Activated CD4-positive, alpha-beta T cell treated with anti-CD3 and anti-CD28 coated beads, Interleukin-2, Interleukin-6, amounts not matched to agents 100 ng/mL and 50 ng/mL, durations not matched to agents 16 hours and 8 hours (primary cell): ENCODE data around the gene RAB3IL1.
A peak's percentile ranks its signal among the peaks of the same experiment; 100 is the strongest.

Source experiments
- DNase-seq: peaks from one replicate; pipeline ENCODE4 v3.0.0-alpha.2; 2020

RAB3IL1 gene

DNA sequence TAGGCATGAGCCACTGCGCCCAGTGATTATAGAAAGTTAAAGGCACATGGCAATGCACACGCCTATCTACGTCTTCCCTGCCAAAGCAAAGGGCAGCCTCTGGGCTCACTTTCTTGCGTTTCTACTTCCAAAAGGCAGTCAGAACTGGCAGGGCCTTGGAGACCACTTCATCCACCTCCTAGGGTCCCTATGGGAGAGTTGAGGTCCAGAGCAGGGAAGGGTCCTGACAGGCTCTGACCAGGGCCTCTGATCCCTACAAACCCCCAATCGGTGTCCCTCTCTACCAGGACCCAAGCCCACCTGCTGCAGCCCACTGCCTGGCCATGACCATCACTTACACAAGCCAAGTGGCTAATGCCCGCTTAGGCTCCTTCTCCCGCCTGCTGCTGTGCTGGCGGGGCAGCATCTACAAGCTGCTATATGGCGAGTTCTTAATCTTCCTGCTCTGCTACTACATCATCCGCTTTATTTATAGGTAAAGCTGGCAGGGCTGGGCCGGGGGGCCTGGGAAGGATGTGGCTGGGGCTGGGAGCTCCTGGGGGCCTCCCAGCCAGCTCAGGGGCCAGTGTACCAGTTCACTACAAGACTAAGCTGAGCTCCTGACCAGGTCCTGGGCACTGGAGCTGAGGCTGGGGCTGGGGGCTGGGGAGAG lies 34.2 kb upstream of the RAB3IL1 start:
- DNase-seq, result no peak

DNA sequence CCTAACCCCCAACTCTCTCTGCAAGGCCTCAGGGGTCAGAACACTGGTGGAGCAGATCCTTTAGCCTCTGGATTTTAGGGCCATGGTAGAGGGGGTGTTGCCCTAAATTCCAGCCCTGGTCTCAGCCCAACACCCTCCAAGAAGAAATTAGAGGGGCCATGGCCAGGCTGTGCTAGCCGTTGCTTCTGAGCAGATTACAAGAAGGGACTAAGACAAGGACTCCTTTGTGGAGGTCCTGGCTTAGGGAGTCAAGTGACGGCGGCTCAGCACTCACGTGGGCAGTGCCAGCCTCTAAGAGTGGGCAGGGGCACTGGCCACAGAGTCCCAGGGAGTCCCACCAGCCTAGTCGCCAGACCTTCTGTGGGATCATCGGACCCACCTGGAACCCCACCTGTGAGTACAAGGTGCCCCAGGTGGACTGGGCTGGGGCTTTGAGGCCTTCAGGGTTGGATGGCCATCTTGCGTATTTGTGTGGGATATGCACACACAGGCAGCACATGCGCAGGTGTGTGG lies 32.7 kb upstream of the RAB3IL1 start, which contains the start of gene BEST1:
BEST1 (plus strand) TSS at position 317 of the 513 bp plus-strand sequence. CDS start 1,456 bp downstream, outside the sequence.
- DNase-seq, result no peak

DNA sequence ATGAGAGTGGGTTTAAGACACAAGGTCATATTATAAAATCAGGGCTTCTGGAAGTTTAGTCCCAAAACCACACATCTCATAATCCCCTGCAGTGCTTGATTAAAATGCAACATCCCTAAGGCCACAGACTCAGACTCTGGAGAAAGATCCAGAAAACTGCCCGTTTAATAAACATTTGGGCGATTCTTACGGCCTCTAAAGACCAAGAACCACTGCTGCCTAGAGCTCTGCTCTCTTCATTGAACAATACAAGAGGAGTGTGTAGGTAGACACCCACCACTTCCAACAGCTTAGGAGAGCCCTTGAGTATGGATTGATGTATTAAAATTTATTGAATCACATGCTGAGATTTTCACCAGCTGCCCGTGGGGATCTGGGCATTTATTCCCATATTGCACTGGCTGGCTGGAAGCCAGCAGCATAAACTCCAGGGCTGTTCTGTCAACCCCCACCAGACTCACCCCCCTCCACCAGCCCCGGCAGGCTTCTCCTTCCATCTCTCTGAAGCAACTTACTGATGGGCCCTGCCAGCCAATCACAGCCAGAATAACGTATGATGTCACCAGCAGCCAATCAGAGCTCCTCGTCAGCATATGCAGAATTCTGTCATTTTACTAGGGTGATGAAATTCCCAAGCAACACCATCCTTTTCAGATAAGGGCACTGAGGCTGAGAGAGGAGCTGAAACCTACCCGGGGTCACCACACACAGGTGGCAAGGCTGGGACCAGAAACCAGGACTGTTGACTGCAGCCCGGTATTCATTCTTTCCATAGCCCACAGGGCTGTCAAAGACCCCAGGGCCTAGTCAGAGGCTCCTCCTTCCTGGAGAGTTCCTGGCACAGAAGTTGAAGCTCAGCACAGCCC lies 32.0 kb upstream of the RAB3IL1 start:
- DNase-seq, result peak; percentile 46

DNA sequence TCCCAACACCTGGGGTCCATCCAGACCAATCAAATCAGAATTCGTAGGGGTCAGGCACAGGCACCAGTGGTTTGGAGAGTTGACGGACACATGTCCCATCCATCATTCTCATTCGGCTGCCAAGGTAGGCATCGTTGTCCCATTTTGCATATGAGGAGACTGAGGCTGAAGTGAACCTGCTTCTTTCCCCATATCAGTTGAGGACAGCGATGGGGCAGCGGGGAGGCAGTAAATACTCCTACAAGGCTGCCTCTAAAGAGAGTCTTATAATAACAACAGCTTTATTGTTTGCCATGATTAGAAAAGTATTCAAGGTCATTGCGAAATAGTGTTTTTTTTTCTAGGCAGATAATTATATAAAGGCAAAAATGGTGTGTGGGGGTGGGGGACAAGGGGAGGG lies 31.1 kb upstream of the RAB3IL1 start:
- DNase-seq, result no peak

GRCh38 chr11:61947486-61948210 lies 30.3 kb upstream of the RAB3IL1 start:
- peak; percentile 76 for DNase-seq

- no peak for DNase-seq
Measured at GRCh38 chr11:61946894-61947293, 29.5 kb upstream of the RAB3IL1 start.

DNA sequence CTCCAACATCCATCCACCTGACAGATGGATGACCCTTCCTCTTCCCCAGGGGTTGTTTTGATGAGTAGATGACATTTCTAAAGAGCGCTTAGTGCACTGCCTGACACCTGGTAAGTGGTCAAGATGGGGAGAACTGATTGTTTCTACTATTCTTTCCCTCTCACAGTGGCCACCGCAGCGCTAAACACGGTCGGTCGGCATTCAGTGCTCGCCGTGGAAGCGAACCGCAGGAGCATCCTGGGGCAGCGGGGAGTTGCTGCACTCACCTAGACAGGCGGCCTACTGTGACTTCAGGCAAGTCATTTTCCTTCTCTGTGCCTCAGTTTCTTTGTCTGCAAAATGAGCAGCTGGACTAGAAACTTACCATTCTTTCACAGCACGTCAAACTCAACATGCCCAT lies 27.8 kb upstream of the RAB3IL1 start:
- no peak for DNase-seq

GRCh38 chr11:61940466-61940865 lies 23.1 kb upstream of the RAB3IL1 start:
- DNase-seq, result no peak

DNA sequence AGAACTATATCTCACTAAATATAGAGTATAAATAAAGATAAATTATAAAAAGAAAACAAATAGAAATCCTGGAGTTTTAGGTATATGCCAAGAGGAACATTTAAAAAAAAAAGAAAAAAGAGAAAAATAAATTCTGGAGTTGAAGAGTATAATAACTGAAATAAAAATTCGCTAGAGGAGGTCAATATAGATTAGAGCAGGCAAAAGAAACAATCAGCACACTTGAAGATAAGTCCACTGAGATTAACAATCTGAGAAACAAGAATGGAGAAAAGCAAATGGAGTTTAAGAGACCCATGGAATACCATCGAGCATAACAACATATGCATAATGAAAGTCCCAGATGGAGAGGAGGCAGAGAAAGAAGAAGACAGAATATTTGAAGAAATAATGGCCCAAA lies 18.5 kb upstream of the RAB3IL1 start:
- no peak for DNase-seq

DNA sequence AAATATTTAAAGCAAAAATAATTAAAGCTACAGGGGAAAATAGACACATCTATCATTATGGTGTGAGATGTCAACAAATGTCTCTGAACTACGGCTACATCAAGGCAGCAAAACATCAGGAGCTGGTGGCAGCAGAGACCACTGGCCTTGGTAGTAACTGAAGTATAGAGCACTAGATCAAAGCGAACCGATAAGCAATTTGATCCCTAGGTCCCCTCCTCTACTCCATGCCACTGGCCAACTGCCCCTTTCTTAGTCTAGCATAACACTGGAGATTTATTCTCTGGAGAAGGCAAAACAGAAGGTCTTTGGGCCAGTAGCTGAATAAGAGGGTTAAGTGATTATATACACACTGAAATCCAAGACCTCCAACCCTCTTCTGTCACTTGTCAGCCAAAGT lies 13.6 kb upstream of the RAB3IL1 start:
- no peak for DNase-seq

DNA sequence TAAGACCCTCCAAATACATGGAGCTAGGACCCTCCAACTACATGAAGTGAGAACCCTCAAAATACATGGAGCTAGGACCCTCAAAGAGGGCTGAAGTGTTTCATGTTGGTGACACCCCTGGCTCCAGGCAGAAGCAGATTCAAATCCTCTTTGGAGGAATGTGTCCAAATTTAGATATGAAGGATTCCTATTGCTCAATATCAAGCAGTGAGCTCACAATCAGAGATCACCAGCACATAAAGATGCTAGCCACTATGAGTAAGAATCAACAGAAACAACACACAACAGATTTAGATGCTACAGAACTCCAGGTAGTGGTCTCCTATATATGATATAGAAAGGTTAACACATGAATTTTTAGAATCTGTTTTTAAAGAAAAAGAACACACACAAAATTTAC lies 11.2 kb upstream of the RAB3IL1 start:
- DNase-seq, result no peak

DNA sequence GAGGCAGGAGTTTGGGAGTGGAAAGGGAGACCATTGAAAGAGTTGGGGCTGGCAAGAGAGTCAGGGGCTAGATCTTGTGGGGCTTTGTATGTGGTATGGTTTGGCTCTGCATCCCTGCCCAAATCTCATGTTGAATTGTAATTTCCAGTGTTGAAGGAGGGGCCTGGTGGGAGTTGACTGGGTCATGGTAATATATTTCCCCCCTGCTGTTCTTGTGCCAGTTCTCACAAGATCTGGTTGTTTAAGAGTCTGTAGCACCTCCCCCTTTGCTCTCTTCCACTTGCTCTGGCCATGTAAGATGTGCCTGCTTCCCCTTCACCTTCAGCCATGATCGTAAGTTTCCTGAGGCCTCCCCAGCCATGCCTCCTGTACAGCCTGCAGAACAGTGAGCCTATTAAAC lies 10.1 kb upstream of the RAB3IL1 start:
- DNase-seq, result no peak

DNA sequence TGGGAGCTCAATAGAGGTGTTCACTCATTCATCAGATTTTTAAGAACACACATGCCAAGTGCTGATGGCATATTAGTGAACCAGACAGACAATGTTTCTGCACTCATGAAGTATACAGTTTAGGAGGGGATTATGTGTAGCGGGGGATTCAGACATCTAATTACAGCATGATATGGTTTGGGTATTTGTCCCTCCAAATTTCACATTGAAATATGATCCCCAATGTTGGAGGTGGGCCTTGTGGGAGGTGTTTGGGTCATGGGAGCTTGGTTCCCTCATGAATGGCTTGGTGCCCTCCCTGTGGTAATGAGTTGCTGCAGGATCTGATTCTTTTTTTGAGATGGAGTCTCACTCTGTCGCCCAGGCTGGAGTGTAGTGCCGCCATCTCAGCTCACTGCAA lies 8.9 kb upstream of the RAB3IL1 start:
- no peak for DNase-seq

DNA sequence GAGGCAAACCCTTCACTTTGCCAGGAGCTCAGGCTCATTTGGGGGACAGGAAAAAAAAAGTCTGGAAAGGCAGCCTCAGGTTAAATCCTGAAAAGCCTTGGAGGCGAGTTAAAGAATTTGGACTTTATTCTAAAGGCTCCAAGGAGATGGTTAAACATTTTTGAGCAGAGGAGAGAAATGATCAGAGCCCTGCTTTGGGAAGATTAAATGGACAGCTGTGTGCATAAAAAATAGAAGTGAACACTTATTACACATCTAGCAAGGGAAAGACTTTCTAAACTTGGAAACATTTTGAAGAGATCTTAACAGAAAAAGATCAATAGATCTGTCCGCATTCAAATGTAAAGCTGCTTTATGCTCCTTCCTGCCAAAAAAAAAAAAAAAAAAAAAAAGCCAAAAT lies 8.4 kb upstream of the RAB3IL1 start:
- DNase-seq, result no peak

DNA sequence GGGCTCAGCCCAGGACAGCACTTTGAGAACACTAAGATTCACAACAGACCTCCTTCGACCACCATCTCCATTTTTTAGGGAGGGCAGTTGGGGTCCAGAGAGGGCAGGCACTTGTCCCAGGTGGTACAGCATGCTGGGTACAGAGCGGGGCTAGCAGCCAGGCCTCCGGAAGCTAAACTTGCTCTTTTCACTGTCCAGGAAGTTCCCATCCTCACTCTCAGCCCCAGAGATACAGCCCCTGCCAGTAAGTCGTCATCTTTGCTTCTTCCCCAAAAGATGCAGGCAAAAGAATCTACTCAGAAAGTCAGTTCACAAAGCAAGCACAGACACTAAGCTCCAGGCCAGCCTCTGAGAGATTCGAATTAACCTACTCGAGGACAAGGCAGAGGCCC lies 6.7 kb upstream of the RAB3IL1 start:
- no peak for DNase-seq

DNA sequence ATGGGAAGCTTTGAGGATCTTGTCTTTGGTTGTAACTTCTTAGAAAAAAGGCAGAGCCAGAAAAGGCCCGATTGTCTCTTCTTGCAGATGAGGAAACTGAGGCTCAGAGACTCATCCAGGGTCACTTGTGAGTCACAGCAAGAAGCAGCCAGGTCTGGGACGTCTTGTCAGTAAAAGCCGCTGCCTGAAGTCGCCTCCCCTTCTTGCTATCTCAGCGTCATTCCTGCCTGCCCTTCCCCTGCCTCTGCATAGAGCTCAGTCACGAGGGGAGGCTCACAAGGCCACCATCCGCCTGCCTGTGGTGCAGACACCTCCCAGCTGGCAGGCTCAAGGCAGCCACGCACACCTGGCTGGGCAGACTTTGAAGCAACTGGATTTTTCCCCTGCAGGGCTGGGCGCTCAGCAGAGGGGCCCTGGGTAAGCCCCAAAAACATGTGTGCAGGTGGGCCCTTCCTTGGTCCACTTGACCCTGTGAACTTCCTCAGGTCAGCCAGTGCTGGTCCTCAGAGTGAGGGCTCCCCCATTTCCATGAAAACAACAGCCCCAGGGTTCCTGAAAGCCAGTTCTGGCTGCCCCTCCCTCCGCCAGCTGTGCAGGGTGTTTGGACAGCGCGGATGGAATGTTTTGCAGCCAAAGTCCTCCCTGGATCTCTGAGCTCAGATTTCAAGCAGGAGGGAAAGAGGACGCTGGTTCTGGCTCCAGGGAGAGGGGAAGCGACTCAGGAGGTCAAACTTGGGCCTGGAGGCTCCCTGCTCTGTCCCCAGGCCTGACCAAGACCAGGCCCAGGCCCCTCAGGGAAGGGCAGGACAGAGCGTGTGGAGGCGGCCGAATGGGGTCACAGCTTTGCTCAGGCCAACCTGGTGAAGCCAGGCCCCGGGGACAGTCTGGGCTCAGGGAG lies 6.0 kb upstream of the RAB3IL1 start:
- no peak for DNase-seq

DNA sequence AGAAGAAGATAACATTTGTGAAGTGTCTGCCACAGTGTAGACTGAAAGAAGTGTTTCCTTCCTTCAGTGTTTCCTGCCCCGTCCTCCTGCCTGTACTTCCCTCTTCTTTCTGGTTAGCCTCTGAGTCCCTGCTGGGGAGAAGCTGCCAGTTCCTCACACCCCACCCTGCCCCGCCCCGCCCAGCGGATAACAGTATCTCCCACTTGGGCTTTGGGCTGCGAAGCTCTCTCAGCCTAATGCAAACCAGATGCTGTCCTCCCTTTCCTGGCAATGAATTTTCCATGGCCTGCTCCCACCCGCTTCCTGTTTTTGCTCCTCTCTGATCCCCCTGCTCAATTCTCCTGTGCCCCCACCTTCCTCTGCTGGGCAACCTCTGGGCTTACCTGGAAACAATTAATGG lies 5.2 kb upstream of the RAB3IL1 start:
- no peak for DNase-seq

DNA sequence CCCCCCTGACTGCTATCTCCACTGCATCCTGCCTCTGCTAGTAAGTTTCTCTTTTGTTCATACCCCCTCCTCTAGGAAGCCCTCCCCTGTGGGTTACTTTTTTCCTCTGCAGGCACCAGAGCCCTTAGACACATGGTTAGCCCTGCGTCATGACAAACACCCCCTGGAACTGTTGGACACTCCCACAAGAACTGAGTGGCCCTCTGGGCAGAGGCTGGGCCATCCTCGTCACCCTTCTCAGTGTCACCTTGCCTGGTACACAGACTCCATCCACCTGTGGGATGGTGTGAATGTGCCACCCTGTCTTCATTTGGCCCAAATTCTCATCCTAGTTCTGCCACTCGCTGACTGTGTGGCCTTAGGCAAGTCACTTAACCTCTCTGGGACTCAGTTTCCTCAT lies 4.1 kb upstream of the RAB3IL1 start:
- no peak for DNase-seq

DNA sequence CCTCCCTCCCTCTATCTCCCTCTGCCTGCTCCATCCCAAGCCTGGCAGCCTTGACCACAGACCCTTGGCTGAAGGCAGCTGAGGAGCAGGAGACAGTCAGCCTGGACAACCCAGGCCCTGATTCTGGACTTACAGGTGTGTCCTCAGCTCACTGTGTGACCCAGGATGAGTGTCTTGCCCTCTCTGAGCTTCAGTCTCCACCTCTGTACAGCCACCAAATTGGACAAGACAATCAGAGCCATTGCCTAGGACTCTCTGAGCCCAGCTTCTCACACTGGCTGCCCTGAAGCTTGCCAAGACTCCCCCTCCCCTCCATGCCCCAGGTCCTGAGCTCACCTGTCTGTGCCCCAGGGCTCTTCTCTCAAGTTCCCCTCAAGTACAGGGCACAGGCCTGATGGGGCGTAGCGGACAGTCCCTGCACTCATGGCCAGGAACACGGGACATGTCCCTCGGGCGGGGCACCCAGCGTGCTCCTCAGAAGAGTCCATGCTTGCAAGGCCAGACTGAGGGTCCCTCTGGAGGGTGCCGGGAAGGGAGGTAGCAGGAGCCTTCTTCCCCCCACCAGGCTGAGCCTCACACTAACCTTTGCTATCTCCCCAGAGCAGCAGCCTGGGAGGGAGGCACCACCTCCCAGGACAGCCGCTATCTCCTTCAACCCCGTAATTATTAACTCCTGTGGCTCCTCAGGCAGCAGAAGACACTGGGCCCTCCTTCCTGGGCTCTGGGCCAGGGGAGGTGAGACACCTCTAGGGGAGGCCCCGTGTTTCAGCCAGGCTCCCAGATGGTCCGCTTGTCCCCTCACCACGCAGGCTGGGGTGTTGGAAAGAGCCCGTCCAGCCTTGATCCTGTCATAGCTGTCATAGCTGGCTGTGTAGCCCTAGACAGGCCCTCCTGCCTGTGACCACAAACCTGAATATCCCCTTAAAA lies 2.6 kb upstream of the RAB3IL1 start:
- DNase-seq, result no peak

DNA sequence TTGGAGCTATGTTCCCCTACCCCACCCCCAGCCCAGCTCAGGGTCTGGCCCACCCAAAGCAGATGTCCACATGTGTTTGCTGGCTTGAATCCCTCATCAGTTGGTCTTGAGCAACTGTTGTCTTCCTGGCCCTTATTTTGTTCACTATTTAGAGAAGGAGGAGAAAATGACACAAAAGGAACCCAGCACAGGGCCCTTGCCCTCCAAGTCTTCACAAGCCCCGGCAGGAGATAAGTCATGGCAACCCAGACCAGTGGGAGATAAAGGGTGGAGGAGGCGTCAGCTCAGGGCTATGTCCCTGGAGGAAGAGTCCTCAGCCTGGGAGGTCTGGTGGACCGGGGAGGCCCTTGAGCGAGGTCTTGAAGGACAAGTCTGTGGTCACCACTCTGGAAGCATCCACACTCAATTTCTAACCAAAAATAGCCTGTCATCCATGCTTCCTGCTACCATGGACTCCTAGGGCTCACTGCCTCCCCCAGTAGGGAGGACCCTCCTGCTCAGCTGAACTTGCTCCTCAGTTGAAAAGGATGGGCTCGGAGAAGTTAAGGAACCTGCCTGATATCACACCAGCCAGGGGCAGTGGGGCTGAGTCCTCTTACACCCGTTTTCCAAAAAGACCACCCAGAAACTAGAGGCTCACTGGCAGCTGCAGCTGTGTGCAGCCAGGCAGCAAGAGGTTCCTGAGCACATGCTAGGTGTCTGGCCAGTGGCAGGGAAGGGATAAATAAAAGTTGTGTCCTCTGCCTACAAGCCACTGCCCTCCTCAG lies 1.8 kb upstream of the RAB3IL1 start:
- no peak for DNase-seq
